ES-I3 (cell line): Measurements from ENCODE around the gene INCENP.

Source experiments
- H3K36me3 ChIP-seq: 2 replicates; pipeline ENCODE4 v1.6.1; 2013; ENCODE audit warnings: mild to moderate bottlenecking, low read length, control low read depth, moderate library complexity; ENCODE audit not compliant: insufficient read depth
- H3K4me1 ChIP-seq: 2 replicates; pipeline ENCODE4 v1.6.1; 2013; ENCODE audit warnings: mild to moderate bottlenecking, control low read depth, low read length; ENCODE audit not compliant: insufficient read depth
- H3K9ac ChIP-seq: 2 replicates; pipeline ENCODE4 v1.6.1; 2013; ENCODE audit warnings: low read depth, mild to moderate bottlenecking, low read length, moderate library complexity
- H3K9me3 ChIP-seq: 2 replicates; pipeline ENCODE4 v1.6.1; 2013; ENCODE audit warnings: mild to moderate bottlenecking, low read length, moderate library complexity; ENCODE audit not compliant: control insufficient read depth, insufficient read depth

Gene INCENP

DNA sequence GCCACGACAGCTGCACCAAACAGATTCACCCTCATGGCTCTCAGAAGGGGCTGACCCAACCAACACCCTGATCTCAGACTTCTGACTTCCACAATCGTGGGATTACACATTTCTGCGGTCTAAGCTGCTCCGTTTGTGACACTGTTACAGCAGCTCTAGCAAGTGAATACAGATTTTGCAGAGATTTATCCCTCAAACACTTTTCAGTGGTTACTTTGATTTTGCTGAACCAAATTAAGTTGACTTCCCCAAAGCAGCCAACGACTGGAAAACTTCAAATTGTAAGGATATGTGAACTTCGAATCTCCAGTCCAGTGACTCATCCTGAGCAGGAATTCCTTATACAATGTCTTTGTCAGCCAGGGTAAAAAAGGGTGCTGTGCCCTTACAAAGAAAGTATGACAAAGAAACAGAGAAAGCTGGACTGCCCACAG lies 14.8 kb upstream of the INCENP start:
- no peak overlapping the region for H3K9ac ChIP-seq
- no peaks in the 10 kb centered on the region for H3K4me1 ChIP-seq
- H3K9me3 ChIP-seq = no peaks in the 10 kb centered on the region; the same call in 1 of the 2 replicates
- no peaks in the 10 kb centered on the region for H3K36me3 ChIP-seq

GRCh38 chr11:62115085-62115694 lies 8.6 kb upstream of the INCENP start:
- no peaks in the 10 kb centered on the region for H3K4me1 ChIP-seq
- H3K9me3 ChIP-seq = no peaks in the 10 kb centered on the region; the same call in 1 of the 2 replicates
- no peaks in the 10 kb centered on the region for H3K36me3 ChIP-seq
- no peak overlapping the region for H3K9ac ChIP-seq

DNA sequence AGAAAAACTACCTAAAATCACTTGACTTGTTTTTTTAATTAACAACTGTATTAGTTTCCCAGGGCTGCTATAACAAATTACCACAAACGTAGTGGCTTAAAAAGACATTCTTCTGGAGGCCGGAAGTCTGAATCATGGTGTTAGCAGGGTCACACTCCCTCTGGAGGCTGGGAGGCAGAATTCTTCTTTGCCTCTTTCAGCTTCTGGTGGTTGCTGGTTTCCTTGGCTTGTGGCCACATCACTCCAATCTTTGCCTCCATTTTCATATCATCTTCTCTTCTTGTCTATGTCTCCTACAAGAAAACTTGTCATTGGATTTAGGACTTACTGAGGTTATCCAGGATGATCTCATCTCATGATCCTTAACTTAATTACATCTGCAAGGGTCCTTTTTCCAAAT lies 7.4 kb upstream of the INCENP start:
- Histone ChIP-seq H3K9me3 (no peaks in the 10 kb centered on the region; the same call in 1 of the 2 replicates), H3K36me3 (no peaks in the 10 kb centered on the region)

DNA sequence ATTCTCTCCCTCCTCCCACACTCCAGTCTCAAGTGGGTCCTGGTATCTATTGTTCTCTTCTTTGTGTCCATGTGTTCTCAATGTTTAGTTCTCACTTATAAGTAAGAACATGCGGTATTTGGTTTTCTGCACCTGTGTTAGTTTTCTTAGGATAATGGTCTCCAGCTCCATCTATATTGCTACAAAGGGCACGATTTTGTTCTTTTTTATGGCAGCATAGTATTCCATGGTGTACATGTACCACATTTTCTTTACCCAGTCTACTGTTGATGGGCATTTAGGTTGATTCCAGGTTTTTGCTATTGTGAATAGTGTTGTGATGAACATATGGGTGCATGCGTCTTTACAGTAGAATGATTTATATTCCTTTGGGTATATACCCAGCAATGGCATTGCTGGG lies 4.2 kb upstream of the INCENP start:
- H3K9me3 ChIP-seq = no peaks in the 10 kb centered on the region; the same call in 1 of the 2 replicates
- no peak overlapping the region for H3K9ac ChIP-seq
- H3K4me1 ChIP-seq = no peaks in the 10 kb centered on the region
- no peaks in the 10 kb centered on the region for H3K36me3 ChIP-seq

More for the DNA sequence above, 7.4 kb upstream of the INCENP start:
- Histone ChIP-seq H3K4me1 (no peaks in the 10 kb centered on the region), H3K9ac (no peak overlapping the region)

DNA sequence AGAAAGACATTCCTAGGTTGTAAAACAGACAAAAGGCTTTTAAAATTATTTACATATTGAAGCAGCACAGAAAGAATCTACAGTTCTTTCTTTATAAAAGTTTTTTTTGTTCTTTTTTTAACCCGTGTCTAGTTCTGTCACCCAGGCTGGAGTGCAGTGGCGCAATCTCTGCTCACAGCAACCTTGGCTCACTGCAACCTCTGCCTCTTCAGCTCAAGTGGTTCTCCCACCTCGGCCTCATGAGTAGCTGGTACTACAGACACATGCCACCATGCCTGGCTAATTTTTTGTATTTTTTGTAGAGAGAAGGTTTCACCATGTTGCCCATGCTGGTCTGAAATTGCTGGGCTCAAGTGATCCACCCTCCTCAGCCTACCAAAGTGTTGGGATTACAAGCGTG lies 3.8 kb upstream of the INCENP start:
- Histone ChIP-seq H3K36me3 (no peaks in the 10 kb centered on the region), H3K9me3 (no peaks in the 10 kb centered on the region; the same call in 1 of the 2 replicates), H3K4me1 (no peaks in the 10 kb centered on the region), H3K9ac (no peak overlapping the region)

- Histone ChIP-seq H3K9ac (no peak overlapping the region), H3K4me1 (peaks cover 2% of the 10 kb centered on the region; the same call in 1 of the 2 replicates), H3K9me3 (no peaks in the 10 kb centered on the region; the same call in 1 of the 2 replicates), H3K36me3 (no peaks in the 10 kb centered on the region)
These were observed 3.4 kb upstream of the INCENP start for GRCh38 chr11:62120431-62120830.

- Histone ChIP-seq H3K36me3 (no peaks in the 10 kb centered on the region), H3K9ac (no peak overlapping the region), H3K4me1 (peaks cover 4% of the 10 kb centered on the region; the same call in 1 of the 2 replicates), H3K9me3 (no peaks in the 10 kb centered on the region)
These were observed 1.7 kb upstream of the INCENP start for GRCh38 chr11:62122076-62122475.

DNA sequence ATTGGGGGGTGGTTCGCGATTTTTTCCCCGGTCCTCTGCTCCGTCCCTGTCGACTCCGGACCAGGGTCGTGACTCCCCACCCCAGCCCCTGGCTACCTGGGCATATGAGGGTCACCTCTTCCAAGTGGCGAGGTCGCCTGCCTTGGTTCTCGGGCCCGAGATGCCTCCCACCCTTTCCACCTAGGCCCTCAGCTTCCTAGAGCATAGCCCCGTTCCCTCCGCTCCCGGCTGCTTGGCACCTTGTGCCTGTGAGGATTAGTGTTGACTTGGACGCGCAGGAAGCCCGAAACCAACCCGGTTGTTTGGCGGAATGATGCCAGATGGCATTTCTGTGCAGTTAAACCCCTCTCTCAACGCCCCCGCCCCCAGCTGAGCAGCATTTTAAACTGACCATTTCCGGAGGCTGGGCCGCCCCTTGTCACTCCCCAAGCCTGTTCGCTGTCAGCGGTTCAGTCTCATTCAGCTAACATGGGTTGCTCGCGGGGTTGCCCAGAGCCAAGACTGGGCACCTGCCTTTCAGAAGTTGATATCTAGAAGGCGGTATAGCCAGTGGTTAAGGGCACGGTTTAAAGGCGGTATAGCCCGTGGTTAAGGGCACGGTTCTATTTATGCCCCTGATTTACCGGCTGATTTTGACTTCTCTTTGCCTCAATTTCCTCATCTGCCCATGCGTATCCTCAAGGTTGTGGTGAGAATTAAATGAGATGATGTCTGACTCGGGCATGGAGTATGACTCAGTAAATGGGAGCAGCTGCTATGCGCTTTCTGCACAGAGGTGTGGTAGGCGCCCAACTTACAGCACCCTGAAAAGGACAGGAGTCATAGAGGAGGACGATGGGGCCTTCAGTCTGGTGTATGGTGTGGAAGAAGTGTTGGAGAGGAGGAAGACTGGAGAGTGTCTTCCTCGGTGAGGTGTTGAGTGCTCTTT lies 639 bp downstream of the INCENP start:
- H3K4me1 ChIP-seq = peaks cover 4% of the 10 kb centered on the region; the same call in 1 of the 2 replicates
- peak overlapping the region; percentile 100 for H3K9ac ChIP-seq
- H3K36me3 ChIP-seq = no peaks in the 10 kb centered on the region
- no peaks in the 10 kb centered on the region for H3K9me3 ChIP-seq

- H3K9me3 ChIP-seq = no peaks in the 10 kb centered on the region
- peaks cover 4% of the 10 kb centered on the region; the same call in 1 of the 2 replicates for H3K36me3 ChIP-seq
- H3K9ac ChIP-seq = peak overlapping the region; percentile 100; the same call in 1 of the 2 replicates
- peaks cover 4% of the 10 kb centered on the region; the same call in 1 of the 2 replicates for H3K4me1 ChIP-seq
These were observed 1.5 kb downstream of the INCENP start for GRCh38 chr11:62125316-62125715.

- H3K9me3 ChIP-seq = no peaks in the 10 kb centered on the region
- peaks cover 9% of the 10 kb centered on the region; the same call in 1 of the 2 replicates for H3K36me3 ChIP-seq
- H3K9ac ChIP-seq = no peak overlapping the region
- peaks cover 4% of the 10 kb centered on the region; the same call in 1 of the 2 replicates for H3K4me1 ChIP-seq
These were observed 2.1 kb downstream of the INCENP start for GRCh38 chr11:62125881-62126280.

DNA sequence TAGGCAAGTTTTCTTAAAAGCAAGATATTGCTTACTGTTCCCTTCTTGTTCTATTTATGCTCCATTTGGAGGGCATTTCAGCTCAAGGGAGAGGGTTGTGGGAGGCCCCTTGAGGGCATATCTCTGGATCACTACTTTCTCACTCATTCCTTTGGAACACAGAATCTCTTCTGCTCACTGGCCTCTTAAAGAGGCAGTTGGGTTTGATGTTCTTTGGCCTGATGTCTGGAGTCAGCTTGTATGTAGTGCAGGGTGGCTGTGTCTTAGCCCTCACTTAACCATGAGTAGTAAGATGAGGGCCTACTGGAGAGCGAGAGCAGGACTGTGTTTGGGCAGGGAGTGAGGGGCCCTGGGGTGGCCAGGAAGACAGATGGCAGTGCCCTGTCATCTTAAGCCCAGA lies 3.6 kb downstream of the INCENP start:
- Histone ChIP-seq H3K9me3 (no peaks in the 10 kb centered on the region), H3K4me1 (peaks cover 4% of the 10 kb centered on the region; the same call in 1 of the 2 replicates), H3K9ac (no peak overlapping the region), H3K36me3 (peaks cover 9% of the 10 kb centered on the region; the same call in 1 of the 2 replicates)

DNA sequence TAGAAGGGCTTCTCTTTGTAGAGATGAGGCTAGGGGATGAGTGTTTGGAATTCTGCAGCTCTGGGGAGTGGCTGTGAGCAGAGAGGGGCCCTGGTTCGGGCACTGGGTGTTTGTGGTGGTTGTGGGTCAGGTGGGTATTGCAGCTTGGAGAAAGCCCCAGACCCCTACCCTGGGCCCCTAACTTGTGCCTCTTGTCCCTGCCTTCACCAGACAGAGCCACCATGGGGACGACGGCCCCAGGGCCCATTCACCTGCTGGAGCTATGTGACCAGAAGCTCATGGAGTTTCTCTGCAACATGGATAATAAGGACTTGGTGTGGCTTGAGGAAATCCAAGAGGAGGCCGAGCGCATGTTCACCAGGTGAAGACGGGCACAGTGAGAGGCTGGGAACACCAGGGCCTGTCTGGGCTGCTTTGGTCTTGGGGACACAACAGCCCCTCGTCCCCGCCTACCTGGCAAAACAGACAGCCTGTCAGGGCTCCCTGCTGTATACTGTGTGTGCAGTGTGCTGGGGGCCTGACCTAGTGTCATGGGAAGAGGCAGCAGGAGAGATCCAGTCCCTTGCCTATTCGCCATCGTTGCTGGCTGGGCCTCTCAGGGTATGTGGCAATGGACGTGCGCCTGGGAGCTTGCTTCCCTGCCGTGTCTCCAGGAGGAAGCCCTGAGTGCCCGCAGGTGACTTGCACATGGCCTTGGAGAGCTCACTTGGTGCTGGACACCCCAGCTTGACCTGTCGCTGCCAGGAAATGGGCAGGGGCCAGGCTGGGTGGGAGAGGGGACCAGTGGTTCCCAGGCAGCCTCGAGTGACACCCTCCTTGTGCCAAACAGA lies 4.3 kb downstream of the INCENP start:
- H3K4me1 ChIP-seq = peaks cover 4% of the 10 kb centered on the region; the same call in 1 of the 2 replicates
- no peak overlapping the region for H3K9ac ChIP-seq
- no peaks in the 10 kb centered on the region for H3K9me3 ChIP-seq
- peaks cover 9% of the 10 kb centered on the region; the same call in 1 of the 2 replicates for H3K36me3 ChIP-seq

GRCh38 chr11:62128835-62129234 lies 5.0 kb downstream of the INCENP start:
- H3K9ac ChIP-seq = no peak overlapping the region
- peaks cover 9% of the 10 kb centered on the region; the same call in 1 of the 2 replicates for H3K36me3 ChIP-seq
- no peaks in the 10 kb centered on the region for H3K9me3 ChIP-seq
- H3K4me1 ChIP-seq = peaks cover 4% of the 10 kb centered on the region; the same call in 1 of the 2 replicates
